ENCODE data around the gene PSMA5. TPM values are rescaled to one million over a fixed set of nuclear protein-coding genes. Genes with fewer than 3 reads are reported as not detected.
"Not testable (repeated sequence)": the region's sequence is repeated elsewhere in the genome, so short reads cannot be mapped to it uniquely, and the experiment has no call there.

Gene PSMA5
- total RNA-seq, 2 experiments from 2014 or later = 174 to 189 TPM

DNA sequence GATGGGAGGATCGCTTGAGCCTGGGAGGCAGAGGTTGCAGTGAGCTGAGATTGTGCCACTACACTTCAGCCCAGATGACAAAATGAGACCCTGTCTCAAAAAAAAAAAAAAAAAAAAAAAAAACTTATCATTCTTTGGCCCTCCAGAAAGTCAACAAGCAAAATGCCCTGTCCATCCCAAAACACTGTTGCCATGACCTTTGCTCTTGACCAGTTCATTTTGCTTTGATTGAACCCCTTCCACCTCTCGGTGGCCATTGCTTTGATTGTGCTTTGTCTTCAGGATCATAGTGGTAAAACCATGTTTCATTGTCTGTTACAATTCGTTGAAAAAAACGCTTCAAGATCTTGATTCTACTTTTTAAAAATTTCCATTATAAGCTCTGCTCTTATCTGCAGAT, 31.6 kb upstream of the PSMA5 start:
- Mint-ChIP-seq H3K27me3 (ENCODE audit: low read depth) (peaks cover 42% of the 10 kb centered on the region), H3K9me3 (ENCODE audit: insufficient read depth) (peaks cover 20% of the 10 kb centered on the region), H3K27ac (no peak overlapping the region), H3K4me3 (no peak overlapping the region), H3K36me3 (ENCODE audit: low read depth) (peaks cover 2% of the 10 kb centered on the region), H3K4me1 (ENCODE audit: low read depth) (no peaks in the 10 kb centered on the region)
- POLR2A ChIA-PET = no interaction called here
- DNase-seq (no peak), ATAC-seq (no peak)
- CTCF ChIA-PET = interaction anchor here (0.8 kb wide), 1 partner anchor 59 kb away, joined by 3 read pairs; no protein-coding TSS in a partner anchor

DNA sequence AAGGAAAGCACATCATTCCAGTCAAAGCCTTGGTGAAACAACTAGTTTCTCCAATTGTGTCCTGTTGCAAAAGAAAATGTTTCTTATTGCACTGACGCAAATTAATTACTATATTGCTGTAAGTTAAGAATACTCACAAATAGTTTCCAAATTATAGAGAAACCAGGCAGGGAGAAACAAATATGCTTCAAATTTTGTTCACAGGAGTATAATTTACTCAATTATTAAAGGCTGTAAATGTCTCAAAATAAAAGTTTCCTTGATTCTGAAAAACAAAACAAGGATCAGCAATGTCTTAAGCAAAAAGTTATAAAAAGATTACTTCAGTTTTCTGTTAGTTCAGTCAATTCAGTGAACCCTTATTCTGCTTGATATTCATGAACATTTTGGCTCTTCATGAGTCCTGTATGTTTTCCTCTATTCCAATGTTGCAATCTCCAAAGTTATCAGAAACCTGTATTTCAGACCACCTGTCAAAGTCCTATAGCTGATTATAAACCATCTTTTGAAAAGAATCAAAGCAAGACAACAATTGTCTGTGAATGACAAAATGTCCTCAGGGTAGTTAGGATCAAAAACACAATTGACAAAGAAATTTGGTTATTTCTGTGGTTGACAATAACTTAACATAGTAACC, 28.4 kb upstream of the PSMA5 start:
- DNase-seq (no peak), ATAC-seq (no peak)
- Mint-ChIP-seq H3K27ac (no peak overlapping the region), H3K4me3 (no peak overlapping the region), H3K36me3 (ENCODE audit: low read depth) (peaks cover 2% of the 10 kb centered on the region), H3K9me3 (ENCODE audit: insufficient read depth) (peaks cover 20% of the 10 kb centered on the region), H3K27me3 (ENCODE audit: low read depth) (peaks cover 34% of the 10 kb centered on the region), H3K4me1 (ENCODE audit: low read depth) (no peaks in the 10 kb centered on the region)
- ChIA-PET CTCF (no interaction called here), POLR2A (no interaction called here)

DNA sequence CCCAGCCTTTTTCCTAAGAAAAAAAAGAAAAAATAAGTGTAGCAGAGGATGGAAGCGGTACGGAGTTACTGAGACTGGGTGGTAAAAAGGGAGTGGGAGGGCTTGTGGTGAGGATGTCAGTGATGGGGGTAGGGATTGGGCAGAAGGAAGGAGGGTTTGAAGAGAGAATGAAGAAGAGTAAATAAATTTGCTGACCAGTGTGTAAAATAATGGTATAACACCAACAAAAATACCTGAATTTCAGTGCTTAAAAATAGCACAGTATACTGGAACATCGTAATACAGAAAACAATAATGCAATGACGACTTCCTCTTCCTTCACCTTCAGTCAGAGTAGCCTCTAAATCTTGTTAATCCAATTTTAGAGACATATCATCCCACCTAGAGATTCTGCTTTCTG, 21.3 kb upstream of the PSMA5 start:
- H3K4me1 Mint-ChIP-seq (ENCODE audit: low read depth) = no peaks in the 10 kb centered on the region
- no peaks in the 10 kb centered on the region for H3K36me3 Mint-ChIP-seq (ENCODE audit: low read depth)
- H3K27ac Mint-ChIP-seq = no peak overlapping the region
- DNase-seq (no peak), ATAC-seq (no peak)
- ChIA-PET CTCF (no interaction called here), POLR2A (no interaction called here)
- H3K4me3 Mint-ChIP-seq = no peak overlapping the region
- H3K27me3 Mint-ChIP-seq (ENCODE audit: low read depth) = peaks cover 29% of the 10 kb centered on the region
- no peaks in the 10 kb centered on the region for H3K9me3 Mint-ChIP-seq (ENCODE audit: insufficient read depth)

DNA sequence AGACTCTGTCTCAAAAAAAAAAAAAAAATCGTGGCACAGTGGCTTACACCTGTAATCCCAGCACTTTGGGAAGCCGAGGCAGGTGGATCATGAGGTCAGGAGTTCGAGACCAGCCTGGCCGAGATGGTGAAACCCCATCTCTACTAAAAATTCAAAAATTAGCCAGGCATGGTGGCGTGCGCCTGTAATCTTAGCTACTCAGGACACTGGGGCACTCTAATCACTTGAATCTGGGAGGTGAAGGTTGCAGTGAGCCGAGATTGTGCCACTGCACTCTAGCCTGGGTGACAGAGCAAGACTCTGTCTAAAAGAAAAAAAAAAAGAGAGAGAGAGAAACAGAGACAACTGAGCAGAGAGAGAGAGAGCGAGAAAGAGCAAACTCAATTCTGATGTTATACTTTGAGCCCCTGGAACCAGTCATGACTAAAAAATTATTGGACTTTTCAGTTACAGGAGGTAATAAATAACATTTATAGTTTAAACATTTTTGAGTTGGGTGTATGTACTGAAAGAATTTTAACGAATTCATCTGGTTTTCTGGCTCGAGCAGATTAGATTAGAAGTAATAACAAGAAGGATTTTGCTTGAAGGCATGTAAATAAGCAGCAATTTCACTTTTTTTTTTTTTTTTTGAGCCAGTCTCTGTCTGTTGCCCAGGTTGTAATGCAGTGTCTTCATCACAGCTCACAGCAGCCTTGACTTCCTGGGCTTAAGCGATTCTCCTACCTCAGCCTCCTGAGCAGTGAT, 19.9 kb upstream of the PSMA5 start:
- DNase-seq; ATAC-seq; H3K36me3 Mint-ChIP-seq (ENCODE audit: low read depth); POLR2A ChIA-PET; H3K9me3 Mint-ChIP-seq (ENCODE audit: insufficient read depth); H3K4me1 Mint-ChIP-seq (ENCODE audit: low read depth); H3K27ac Mint-ChIP-seq; CTCF ChIA-PET; H3K4me3 Mint-ChIP-seq: not testable (repeated sequence)
- H3K27me3 Mint-ChIP-seq (ENCODE audit: low read depth) = peaks cover 28% of the 10 kb centered on the region

DNA sequence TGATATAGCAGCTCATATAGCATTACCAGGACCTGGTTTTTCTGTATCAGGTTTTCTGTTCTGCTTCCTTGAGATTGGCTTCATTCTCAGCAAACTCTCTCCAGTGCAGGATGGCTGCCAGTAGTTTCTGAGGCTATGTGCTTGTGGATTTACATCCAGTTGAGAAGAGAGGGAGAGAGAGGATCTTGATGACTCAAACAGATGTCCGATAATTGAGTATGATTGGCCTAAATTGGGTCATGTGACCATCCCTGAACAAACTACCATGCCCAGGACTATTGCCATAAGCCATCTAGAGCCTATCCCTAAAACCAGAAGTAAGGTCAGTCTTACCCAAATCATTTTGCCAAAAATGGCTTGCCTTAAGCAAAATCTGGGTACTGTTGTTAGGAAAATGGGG, 18.1 kb upstream of the PSMA5 start:
- CTCF ChIA-PET = interaction anchor here (0.9 kb wide), 1 partner anchor 15 kb away, joined by 3 read pairs; no protein-coding TSS in a partner anchor

DNA sequence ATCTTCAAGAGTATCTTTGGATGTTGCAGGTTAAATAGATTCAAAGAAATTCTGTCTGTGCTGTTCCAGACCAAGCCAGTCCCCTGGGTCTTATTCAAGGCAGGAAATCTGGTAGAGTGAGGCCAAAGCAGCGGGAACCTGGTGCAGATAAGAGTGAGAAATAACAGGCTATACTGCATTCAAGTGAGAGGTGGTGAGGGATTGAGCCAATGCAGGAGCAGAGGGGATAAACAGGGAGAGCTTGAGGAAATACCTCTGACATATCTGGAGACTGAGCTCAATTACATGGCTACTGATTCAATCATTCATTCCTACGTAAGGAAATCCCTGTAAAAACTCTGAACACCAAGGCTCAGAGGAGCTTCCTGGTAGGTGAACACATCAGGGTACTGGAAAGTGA, 17.2 kb upstream of the PSMA5 start:
- H3K4me3 Mint-ChIP-seq = no peak overlapping the region
- H3K36me3 Mint-ChIP-seq (ENCODE audit: low read depth) = no peaks in the 10 kb centered on the region
- POLR2A ChIA-PET = no interaction called here
- CTCF ChIA-PET = no interaction called here
- no peak overlapping the region for H3K27ac Mint-ChIP-seq
- DNase-seq (no peak), ATAC-seq (no peak)
- H3K9me3 Mint-ChIP-seq (ENCODE audit: insufficient read depth) = no peaks in the 10 kb centered on the region
- no peaks in the 10 kb centered on the region for H3K4me1 Mint-ChIP-seq (ENCODE audit: low read depth)
- H3K27me3 Mint-ChIP-seq (ENCODE audit: low read depth) = peaks cover 16% of the 10 kb centered on the region

More for the DNA sequence above, 18.1 kb upstream of the PSMA5 start:
- H3K27ac Mint-ChIP-seq = no peak overlapping the region
- POLR2A ChIA-PET = no interaction called here
- H3K4me3 Mint-ChIP-seq = no peak overlapping the region
- H3K4me1 Mint-ChIP-seq (ENCODE audit: low read depth) = no peaks in the 10 kb centered on the region
- no peak for DNase-seq
- peaks cover 18% of the 10 kb centered on the region for H3K27me3 Mint-ChIP-seq (ENCODE audit: low read depth)
- no peak for ATAC-seq
- H3K9me3 Mint-ChIP-seq (ENCODE audit: insufficient read depth) = no peaks in the 10 kb centered on the region
- H3K36me3 Mint-ChIP-seq (ENCODE audit: low read depth) = no peaks in the 10 kb centered on the region

DNA sequence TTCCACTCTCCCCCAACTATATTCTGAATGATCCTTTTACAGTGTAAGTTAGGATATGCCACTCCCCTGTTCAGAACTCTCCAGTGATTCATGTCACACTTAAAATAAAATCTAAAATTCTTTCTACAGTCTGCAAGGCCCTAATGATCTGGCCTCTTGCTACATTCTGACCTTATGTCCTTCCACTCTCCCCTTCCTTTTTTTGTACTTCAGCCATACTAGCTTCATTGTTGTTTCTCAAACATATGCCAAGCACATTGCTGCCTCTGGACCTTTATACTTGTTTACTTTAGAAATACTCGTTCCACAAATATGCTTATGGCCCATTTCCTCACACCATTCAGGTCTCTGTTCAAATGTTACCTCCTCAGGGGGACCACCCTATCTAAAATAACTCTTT, 14.8 kb upstream of the PSMA5 start:
- ChIA-PET CTCF (no interaction called here), POLR2A (interaction anchor here (1.4 kb wide), 1 partner anchor 15 kb away, joined by 4 read pairs; the partner anchor contains the start of gene PSMA5)
- no peaks in the 10 kb centered on the region for H3K9me3 Mint-ChIP-seq (ENCODE audit: insufficient read depth)
- H3K36me3 Mint-ChIP-seq (ENCODE audit: low read depth) = no peaks in the 10 kb centered on the region
- ATAC-seq (no peak), DNase-seq (no peak)
- no peaks in the 10 kb centered on the region for H3K4me1 Mint-ChIP-seq (ENCODE audit: low read depth)
- peaks cover 9% of the 10 kb centered on the region for H3K27me3 Mint-ChIP-seq (ENCODE audit: low read depth)
- H3K4me3 Mint-ChIP-seq = no peak overlapping the region
- H3K27ac Mint-ChIP-seq = no peak overlapping the region

DNA sequence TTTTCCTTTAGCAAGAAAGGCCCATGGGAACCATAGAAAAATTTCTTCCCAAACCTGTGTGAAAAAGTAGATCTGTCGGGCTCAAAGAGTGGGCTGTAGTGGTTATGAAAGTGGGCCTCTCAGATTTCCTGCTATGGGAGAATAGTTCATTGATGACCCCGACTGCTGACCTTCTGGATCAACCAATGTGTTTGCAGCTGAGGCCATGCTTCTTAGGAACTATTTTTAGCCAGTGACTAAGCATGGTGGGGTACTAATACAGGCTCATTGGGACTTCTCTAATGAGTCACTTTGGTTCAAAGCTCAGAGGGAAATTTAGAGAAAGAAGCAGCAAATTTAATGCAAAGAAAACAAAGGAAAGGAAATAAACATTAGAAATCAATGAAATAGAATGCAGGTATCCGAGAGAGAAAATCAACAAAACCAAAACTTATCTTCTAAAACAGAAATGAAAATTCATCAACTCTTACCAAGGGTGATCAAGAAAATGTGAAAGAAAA, 12.6 kb upstream of the PSMA5 start:
- Mint-ChIP-seq H3K4me1 (ENCODE audit: low read depth) (no peaks in the 10 kb centered on the region), H3K4me3 (no peak overlapping the region), H3K9me3 (ENCODE audit: insufficient read depth) (peaks cover 5% of the 10 kb centered on the region), H3K27ac (no peak overlapping the region), H3K36me3 (ENCODE audit: low read depth) (no peaks in the 10 kb centered on the region), H3K27me3 (ENCODE audit: low read depth) (peaks cover 7% of the 10 kb centered on the region)
- DNase-seq = no peak
- POLR2A ChIA-PET = no interaction called here
- CTCF ChIA-PET = no interaction called here
- no peak for ATAC-seq

DNA sequence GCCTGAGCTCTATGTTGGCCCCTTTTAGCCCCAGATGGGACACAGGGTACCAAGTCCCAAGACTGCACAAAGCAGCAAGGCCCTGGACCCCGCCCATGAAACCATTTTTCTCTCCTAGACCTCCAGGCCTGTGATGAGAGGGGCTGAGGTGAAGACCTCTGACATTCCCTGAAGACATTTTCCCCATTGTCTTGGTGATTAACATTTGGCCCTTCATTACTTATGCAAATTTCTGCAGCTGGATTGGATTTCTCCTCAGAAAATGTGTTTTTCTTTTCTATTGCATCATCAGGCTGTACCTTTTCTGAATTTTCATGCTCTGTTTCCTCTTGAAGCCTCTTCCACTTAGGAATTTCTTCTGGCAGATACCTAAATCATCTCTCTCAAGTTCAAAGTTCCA, 8.2 kb upstream of the PSMA5 start:
- POLR2A ChIA-PET = no interaction called here
- no peak for DNase-seq
- Mint-ChIP-seq H3K9me3 (ENCODE audit: insufficient read depth) (peaks cover 5% of the 10 kb centered on the region), H3K36me3 (ENCODE audit: low read depth) (no peaks in the 10 kb centered on the region), H3K27ac (no peak overlapping the region), H3K4me3 (no peak overlapping the region), H3K4me1 (ENCODE audit: low read depth) (no peaks in the 10 kb centered on the region), H3K27me3 (ENCODE audit: low read depth) (peaks cover 7% of the 10 kb centered on the region)
- no peak for ATAC-seq
- CTCF ChIA-PET = interaction anchor here (1.1 kb wide), 1 partner anchor 98 kb away, joined by 4 read pairs; no protein-coding TSS in a partner anchor

DNA sequence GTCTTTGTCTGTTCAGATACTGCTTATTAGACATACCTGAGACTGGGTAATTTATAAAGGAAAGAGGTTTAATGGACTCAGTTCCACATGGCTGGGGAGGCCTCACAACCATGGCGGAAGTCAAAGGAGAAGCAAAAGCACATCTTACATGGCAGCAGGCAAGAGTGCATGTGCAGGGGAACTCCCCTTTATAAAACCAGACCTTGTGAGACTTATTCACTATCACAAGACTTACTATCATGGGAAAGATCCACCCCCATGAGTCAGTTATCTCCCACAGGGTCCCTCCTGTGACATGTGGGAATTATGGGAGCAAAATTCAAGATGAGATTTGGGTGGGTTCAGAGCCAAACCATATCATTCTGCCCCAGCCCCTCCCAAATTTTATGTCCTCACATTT, 7.1 kb upstream of the PSMA5 start:
- ChIA-PET CTCF (interaction anchor here (1.1 kb wide), 1 partner anchor 99 kb away, joined by 4 read pairs; no protein-coding TSS in a partner anchor), POLR2A (no interaction called here)
- ATAC-seq (no peak), DNase-seq (no peak)
- no peaks in the 10 kb centered on the region for H3K36me3 Mint-ChIP-seq (ENCODE audit: low read depth)
- no peaks in the 10 kb centered on the region for H3K4me1 Mint-ChIP-seq (ENCODE audit: low read depth)
- no peak overlapping the region for H3K27ac Mint-ChIP-seq
- H3K9me3 Mint-ChIP-seq (ENCODE audit: insufficient read depth) = peaks cover 5% of the 10 kb centered on the region
- H3K4me3 Mint-ChIP-seq = no peak overlapping the region
- peaks cover 7% of the 10 kb centered on the region for H3K27me3 Mint-ChIP-seq (ENCODE audit: low read depth)

DNA sequence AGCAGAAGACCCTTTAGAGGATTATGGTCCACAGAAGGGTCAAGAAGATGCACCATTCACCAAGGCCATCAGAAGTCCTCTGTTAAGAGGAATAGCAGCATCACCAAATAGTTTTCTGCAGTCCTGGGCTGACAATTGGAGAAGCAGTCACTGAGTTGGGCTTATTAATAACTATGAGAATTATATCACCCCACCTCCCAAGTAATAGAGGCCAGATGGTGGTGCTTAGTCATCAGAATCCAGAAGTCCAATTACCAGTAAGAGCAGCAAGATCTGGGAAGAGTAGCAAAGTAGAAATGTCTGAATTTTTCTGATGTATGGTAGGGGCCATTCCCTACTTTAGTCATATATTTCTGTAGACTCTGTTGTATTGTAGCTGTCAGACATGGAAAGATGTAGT, 6.1 kb upstream of the PSMA5 start:
- CTCF ChIA-PET = interaction anchor here (1.1 kb wide), 1 partner anchor 116 kb away, joined by 3 read pairs; no protein-coding TSS in a partner anchor

DNA sequence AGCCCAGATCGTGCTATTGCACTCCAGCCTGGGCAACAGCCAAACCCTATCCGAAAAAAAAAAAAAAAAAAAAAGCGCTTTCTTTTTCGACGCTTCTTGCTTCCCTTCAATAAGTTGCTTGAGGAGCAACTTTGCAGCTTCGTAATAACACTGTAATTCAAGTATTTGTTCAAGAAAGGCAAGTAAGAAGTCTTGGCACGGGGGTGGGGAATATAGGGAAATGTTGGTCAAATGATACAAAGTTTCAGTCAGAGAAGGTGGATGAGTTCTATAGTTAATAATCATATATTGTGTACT, 871 bp upstream of the PSMA5 start:
- no peaks in the 10 kb centered on the region for H3K9me3 Mint-ChIP-seq (ENCODE audit: insufficient read depth)
- ChIA-PET POLR2A (interaction anchor here (1.0 to 2.6 kb wide), 6 partner anchors 9 to 144 kb away, joined by 3 to 27 read pairs (median 6); partner anchors contain the start of genes ATXN7L2, GNAI3 and PSRC1), CTCF (interaction anchor here (1.0 to 5.9 kb wide), 6 partner anchors 56 to 104 kb away, joined by 3 to 57 read pairs (median 4); partner anchors contain the start of gene ATXN7L2)
- peaks cover 35% of the 10 kb centered on the region for H3K4me1 Mint-ChIP-seq (ENCODE audit: low read depth)
- H3K36me3 Mint-ChIP-seq (ENCODE audit: low read depth) = peaks cover 24% of the 10 kb centered on the region
- H3K4me3 Mint-ChIP-seq = peak overlapping the region; percentile 95
- DNase-seq (no peak), ATAC-seq (no peak)
- H3K27me3 Mint-ChIP-seq (ENCODE audit: low read depth) = no peaks in the 10 kb centered on the region
- H3K27ac Mint-ChIP-seq = peak overlapping the region; percentile 97

More for the DNA sequence above, 6.1 kb upstream of the PSMA5 start:
- Mint-ChIP-seq H3K9me3 (ENCODE audit: insufficient read depth) (peaks cover 5% of the 10 kb centered on the region), H3K36me3 (ENCODE audit: low read depth) (no peaks in the 10 kb centered on the region), H3K4me1 (ENCODE audit: low read depth) (peaks cover 7% of the 10 kb centered on the region), H3K27ac (no peak overlapping the region), H3K27me3 (ENCODE audit: low read depth) (peaks cover 7% of the 10 kb centered on the region), H3K4me3 (no peak overlapping the region)
- POLR2A ChIA-PET = no interaction called here
- no peak for ATAC-seq
- no peak for DNase-seq
